ENCODE data around the gene ASPRV1. TPM values are rescaled to one million over a fixed set of nuclear protein-coding genes. Genes with fewer than 3 reads are reported as not detected.

The ASPRV1 gene
- 1.7 TPM for total RNA-seq
- 1 to 10 TPM in 3 of 4 donors, under 1 TPM in 1; 0.62 to 1.5 (median 1.1) TPM for polyA plus RNA-seq

DNA sequence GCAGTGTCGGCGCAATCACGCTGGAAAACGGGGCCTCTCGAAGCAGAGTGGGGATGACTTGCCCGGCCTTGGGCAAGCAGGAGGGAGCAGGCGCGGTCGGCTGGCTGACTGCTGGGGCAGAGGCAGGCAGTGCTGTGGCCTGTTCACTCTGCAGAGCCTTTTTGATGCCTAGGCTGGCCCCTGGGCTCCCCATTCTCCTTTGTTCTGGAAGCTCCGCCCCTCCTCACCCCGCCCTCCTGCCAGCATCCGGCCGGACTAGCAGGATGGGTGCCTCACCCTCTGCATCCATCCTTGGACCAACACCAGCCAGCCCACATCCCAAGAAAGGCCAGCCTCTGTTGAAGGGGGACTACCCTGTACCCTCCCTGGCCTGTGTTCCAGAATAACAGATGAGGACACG lies at the start of gene ASPRV1:
Gene ASPRV1 (minus strand): TSS at position 136 of the 400 bp plus-strand sequence. CDS start 195 bp downstream, outside the sequence.
- DNase-seq: no peak
- H3K4me3 Mint-ChIP-seq: no peak within 1 kb of the TSS
- no peaks in the 10 kb centered on the region for H3K36me3 Mint-ChIP-seq
- H3K27me3 Mint-ChIP-seq: peaks cover 7% of the 10 kb centered on the region
- Histone ChIP-seq H3K9me3 (ENCODE audit: control insufficient read depth in 2 of 2, low read length in 2 of 2) (no peaks in the 10 kb centered on the region), H3K27me3 (ENCODE audit: control insufficient read depth, insufficient read depth, low read length) (peaks cover 5% of the 10 kb centered on the region), H3K36me3 (ENCODE audit: control insufficient read depth, insufficient read depth, low read length) (no peaks in the 10 kb centered on the region), H3K27ac (ENCODE audit: insufficient read depth, low read length, poor library complexity, severe bottlenecking) (no peak within 1 kb of the TSS), H3K4me1 (ENCODE audit: control insufficient read depth, insufficient read depth, low read length, poor library complexity, severe bottlenecking) (peaks cover 5% of the 10 kb centered on the region), H3K4me3 (ENCODE audit: low read depth, low read length) (no peak within 1 kb of the TSS)
- peaks cover 0 to 2% (median 0%) of the 10 kb centered on the region in 7 donors for H3K9me3 Mint-ChIP-seq
- no peak for ATAC-seq (ENCODE audit: low read depth in 2 of 2)
- no peak within 1 kb of the TSS for H3K27ac Mint-ChIP-seq
- H3K4me1 Mint-ChIP-seq: peaks cover 0 to 6% (median under 1%) of the 10 kb centered on the region in 4 donors

DNA sequence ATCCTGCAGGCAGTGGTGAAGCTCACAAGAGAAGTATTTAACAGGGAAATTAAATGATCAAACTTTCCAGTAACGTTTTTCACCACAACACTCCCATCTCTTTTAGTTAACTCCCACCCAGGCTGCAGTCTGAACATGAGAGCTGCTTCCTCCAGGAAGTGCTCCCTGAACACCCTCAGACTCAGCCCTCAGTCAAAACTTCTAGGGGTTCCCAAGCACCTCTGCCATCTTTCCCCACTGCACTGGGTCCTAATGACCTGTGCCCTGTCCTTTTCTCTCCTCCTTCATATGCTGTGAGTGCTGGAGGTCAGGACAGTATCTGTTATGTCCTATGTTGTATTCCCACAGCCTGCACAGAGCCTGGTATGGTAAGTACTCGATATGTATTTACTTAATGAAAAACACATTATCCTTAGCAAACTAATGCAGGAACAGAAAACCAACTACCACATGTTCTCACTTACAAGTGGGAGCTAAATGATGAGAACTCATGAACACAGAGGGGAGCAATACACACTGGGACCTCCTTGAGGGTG lies 49.2 kb upstream of the ASPRV1 start:
- Mint-ChIP-seq H3K27me3 (no peaks in the 10 kb centered on the region), H3K36me3 (peaks cover 33% of the 10 kb centered on the region), H3K27ac (peak overlapping the region in 1 of 3 donors; percentile 52), H3K9me3 (peaks cover 0 to 2% (median 0%) of the 10 kb centered on the region in 7 donors), H3K4me3 (no peak overlapping the region), H3K4me1 (peaks cover 8 to 15% (median 10%) of the 10 kb centered on the region in 4 donors)
- DNase-seq: no peak
- no peak for ATAC-seq (ENCODE audit: low read depth in 2 of 2)
- Histone ChIP-seq H3K36me3 (ENCODE audit: control insufficient read depth, insufficient read depth, low read length) (peaks cover 4% of the 10 kb centered on the region), H3K27ac (ENCODE audit: insufficient read depth, low read length, poor library complexity, severe bottlenecking) (no peak overlapping the region), H3K4me1 (ENCODE audit: control insufficient read depth, insufficient read depth, low read length, poor library complexity, severe bottlenecking) (no peaks in the 10 kb centered on the region), H3K9me3 (ENCODE audit: control insufficient read depth in 2 of 2, low read length in 2 of 2) (no peaks in the 10 kb centered on the region), H3K4me3 (ENCODE audit: low read depth, low read length) (no peak overlapping the region), H3K27me3 (ENCODE audit: control insufficient read depth, insufficient read depth, low read length) (no peaks in the 10 kb centered on the region)

DNA sequence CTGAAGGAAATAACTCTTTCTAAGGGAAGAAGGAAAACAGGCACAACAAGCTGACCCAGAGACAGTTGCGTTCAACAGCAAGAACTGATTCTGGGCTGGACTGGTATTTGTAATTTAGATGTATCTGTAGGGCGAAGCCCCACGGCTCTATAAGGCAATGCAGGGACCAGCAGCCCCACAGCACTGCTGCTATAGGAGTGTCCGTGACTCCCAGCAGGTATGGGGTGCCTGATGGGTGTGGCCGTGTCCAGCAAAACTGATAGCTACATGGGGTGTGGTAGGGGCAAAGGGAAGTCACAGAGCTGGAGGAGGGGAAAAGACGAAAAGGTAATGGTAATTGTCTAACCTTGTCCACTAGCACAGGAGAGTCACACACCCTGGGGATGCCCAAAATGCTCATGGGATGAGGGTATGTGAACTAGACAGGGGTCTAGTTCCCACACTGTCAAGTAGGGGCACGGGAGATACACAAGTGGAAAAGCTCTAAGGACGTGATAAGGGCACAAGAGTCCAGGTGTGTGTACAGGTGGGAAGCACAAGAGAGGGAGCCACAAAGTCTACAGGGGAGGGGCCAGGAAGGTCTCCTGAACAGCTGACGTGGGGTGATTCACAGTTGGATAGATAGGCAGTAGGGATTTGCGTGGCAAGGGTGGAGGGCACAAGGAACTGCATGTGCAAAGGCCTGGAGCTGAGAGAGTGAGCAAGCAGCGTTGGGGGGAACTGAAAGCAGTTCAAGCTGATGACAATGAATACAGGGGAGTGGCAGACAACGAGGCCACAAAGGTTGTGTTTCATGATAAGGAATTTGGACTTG lies 48.5 kb upstream of the ASPRV1 start:
- peaks cover 0 to 2% (median 0%) of the 10 kb centered on the region in 7 donors for H3K9me3 Mint-ChIP-seq
- ATAC-seq (ENCODE audit: low read depth in 2 of 2) (no peak), DNase-seq (no peak)
- no peak overlapping the region for H3K4me3 Mint-ChIP-seq
- Histone ChIP-seq H3K4me1 (ENCODE audit: control insufficient read depth, insufficient read depth, low read length, poor library complexity, severe bottlenecking) (no peaks in the 10 kb centered on the region), H3K36me3 (ENCODE audit: control insufficient read depth, insufficient read depth, low read length) (peaks cover 4% of the 10 kb centered on the region), H3K9me3 (ENCODE audit: control insufficient read depth in 2 of 2, low read length in 2 of 2) (no peaks in the 10 kb centered on the region), H3K27ac (ENCODE audit: insufficient read depth, low read length, poor library complexity, severe bottlenecking) (no peak overlapping the region), H3K4me3 (ENCODE audit: low read depth, low read length) (no peak overlapping the region), H3K27me3 (ENCODE audit: control insufficient read depth, insufficient read depth, low read length) (no peaks in the 10 kb centered on the region)
- no peaks in the 10 kb centered on the region for H3K27me3 Mint-ChIP-seq
- peaks cover 32% of the 10 kb centered on the region for H3K36me3 Mint-ChIP-seq
- H3K27ac Mint-ChIP-seq: peak overlapping the region; percentile 52 to 95 (median 59)
- peaks cover 3 to 10% (median 7%) of the 10 kb centered on the region in 4 donors for H3K4me1 Mint-ChIP-seq

GRCh38 chr2:70008290-70008689 lies 46.9 kb upstream of the ASPRV1 start:
- peaks cover 31% of the 10 kb centered on the region for H3K36me3 Mint-ChIP-seq
- no peaks in the 10 kb centered on the region for H3K4me1 ChIP-seq (ENCODE audit: control insufficient read depth, insufficient read depth, low read length, poor library complexity, severe bottlenecking)
- H3K9me3 ChIP-seq (ENCODE audit: control insufficient read depth in 2 of 2, low read length in 2 of 2): no peaks in the 10 kb centered on the region
- H3K4me1 Mint-ChIP-seq: peaks cover 0 to 6% (median 5%) of the 10 kb centered on the region in 4 donors
- H3K27ac ChIP-seq (ENCODE audit: insufficient read depth, low read length, poor library complexity, severe bottlenecking): no peak overlapping the region
- no peak overlapping the region for H3K4me3 Mint-ChIP-seq
- DNase-seq: no peak
- ATAC-seq (ENCODE audit: low read depth in 2 of 2): no peak
- H3K36me3 ChIP-seq (ENCODE audit: control insufficient read depth, insufficient read depth, low read length): peaks cover 4% of the 10 kb centered on the region
- no peaks in the 10 kb centered on the region for H3K9me3 Mint-ChIP-seq
- no peaks in the 10 kb centered on the region for H3K27me3 ChIP-seq (ENCODE audit: control insufficient read depth, insufficient read depth, low read length)
- H3K27ac Mint-ChIP-seq: no peak overlapping the region
- H3K27me3 Mint-ChIP-seq: no peaks in the 10 kb centered on the region
- H3K4me3 ChIP-seq (ENCODE audit: low read depth, low read length): no peak overlapping the region

GRCh38 chr2:70007151-70007550 lies 45.7 kb upstream of the ASPRV1 start:
- ATAC-seq (ENCODE audit: low read depth in 2 of 2): no peak
- no peaks in the 10 kb centered on the region for H3K27me3 Mint-ChIP-seq
- H3K4me3 Mint-ChIP-seq: no peak overlapping the region
- Histone ChIP-seq H3K9me3 (ENCODE audit: control insufficient read depth in 2 of 2, low read length in 2 of 2) (no peaks in the 10 kb centered on the region), H3K4me1 (ENCODE audit: control insufficient read depth, insufficient read depth, low read length, poor library complexity, severe bottlenecking) (no peaks in the 10 kb centered on the region), H3K27me3 (ENCODE audit: control insufficient read depth, insufficient read depth, low read length) (no peaks in the 10 kb centered on the region), H3K27ac (ENCODE audit: insufficient read depth, low read length, poor library complexity, severe bottlenecking) (no peak overlapping the region), H3K4me3 (ENCODE audit: low read depth, low read length) (no peak overlapping the region), H3K36me3 (ENCODE audit: control insufficient read depth, insufficient read depth, low read length) (peaks cover 4% of the 10 kb centered on the region)
- no peak for DNase-seq
- H3K4me1 Mint-ChIP-seq: peaks cover 0 to 12% (median 6%) of the 10 kb centered on the region in 4 donors
- H3K36me3 Mint-ChIP-seq: peaks cover 31% of the 10 kb centered on the region
- no peak overlapping the region for H3K27ac Mint-ChIP-seq
- no peaks in the 10 kb centered on the region for H3K9me3 Mint-ChIP-seq

DNA sequence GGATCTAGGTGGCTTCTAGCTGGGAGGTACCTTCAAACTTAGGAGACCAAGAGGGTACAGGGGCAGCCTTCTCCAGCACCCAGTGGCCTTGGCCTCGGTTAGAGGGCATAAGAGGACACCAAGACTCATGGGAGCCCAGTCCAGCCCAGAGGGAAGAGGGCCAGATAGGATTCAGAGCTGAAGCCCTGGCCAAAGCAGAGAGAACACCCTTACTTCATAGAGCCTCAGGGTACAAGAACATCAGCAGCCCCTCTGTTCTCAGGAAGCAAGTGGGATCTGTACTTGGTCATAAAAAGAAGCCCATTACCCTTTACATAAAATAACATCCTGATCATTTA lies 45.0 kb upstream of the ASPRV1 start:
- Mint-ChIP-seq H3K36me3 (peaks cover 29% of the 10 kb centered on the region), H3K9me3 (no peaks in the 10 kb centered on the region), H3K4me1 (peaks cover 0 to 13% (median 4%) of the 10 kb centered on the region in 4 donors), H3K27me3 (no peaks in the 10 kb centered on the region), H3K27ac (peak overlapping the region in 1 of 3 donors; percentile 36), H3K4me3 (no peak overlapping the region)
- Histone ChIP-seq H3K27me3 (ENCODE audit: control insufficient read depth, insufficient read depth, low read length) (no peaks in the 10 kb centered on the region), H3K4me3 (ENCODE audit: low read depth, low read length) (no peak overlapping the region), H3K27ac (ENCODE audit: insufficient read depth, low read length, poor library complexity, severe bottlenecking) (no peak overlapping the region), H3K36me3 (ENCODE audit: control insufficient read depth, insufficient read depth, low read length) (peaks cover under 1% of the 10 kb centered on the region), H3K9me3 (ENCODE audit: control insufficient read depth in 2 of 2, low read length in 2 of 2) (no peaks in the 10 kb centered on the region), H3K4me1 (ENCODE audit: control insufficient read depth, insufficient read depth, low read length, poor library complexity, severe bottlenecking) (no peaks in the 10 kb centered on the region)
- DNase-seq: no peak
- no peak for ATAC-seq (ENCODE audit: low read depth in 2 of 2)

DNA sequence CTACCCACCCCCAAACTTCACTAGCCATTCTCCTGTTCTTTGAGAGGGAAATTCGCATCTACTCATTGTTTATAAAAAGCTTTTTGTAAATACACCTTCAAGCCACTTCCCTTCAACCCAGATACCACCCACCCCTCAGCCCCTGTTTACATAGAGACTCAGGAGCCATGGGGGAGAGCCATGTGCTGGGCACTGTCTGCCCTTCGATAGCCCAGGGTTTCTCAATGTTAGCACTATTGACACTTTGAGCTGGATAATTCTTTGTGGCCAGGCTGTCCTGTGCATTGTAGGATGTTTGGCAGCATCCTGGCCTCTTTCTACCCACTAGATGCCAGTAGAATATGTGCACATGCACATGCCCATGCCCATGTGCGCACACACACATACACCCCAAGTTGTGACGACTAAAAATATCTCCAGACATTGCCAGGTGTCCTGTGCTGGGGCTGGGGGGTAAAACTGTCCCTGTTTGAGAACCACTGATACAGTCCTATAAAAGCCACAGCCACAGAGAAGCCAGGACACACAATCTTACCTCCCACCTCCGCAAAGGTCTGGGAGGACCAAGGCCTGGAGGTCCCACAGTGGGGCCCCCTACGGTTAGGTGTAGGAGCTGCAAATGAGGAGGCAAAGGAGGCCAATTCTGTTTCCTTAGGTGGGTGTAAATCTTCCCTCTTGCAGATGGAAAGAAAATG lies 44.5 kb upstream of the ASPRV1 start:
- Mint-ChIP-seq H3K27ac (peak overlapping the region; percentile 19 to 86 (median 46)), H3K4me3 (no peak overlapping the region), H3K27me3 (no peaks in the 10 kb centered on the region), H3K36me3 (peaks cover 24% of the 10 kb centered on the region), H3K9me3 (no peaks in the 10 kb centered on the region), H3K4me1 (peaks cover 0 to 11% (median 3%) of the 10 kb centered on the region in 4 donors)
- H3K4me1 ChIP-seq (ENCODE audit: control insufficient read depth, insufficient read depth, low read length, poor library complexity, severe bottlenecking): no peaks in the 10 kb centered on the region
- H3K4me3 ChIP-seq (ENCODE audit: low read depth, low read length): no peak overlapping the region
- H3K9me3 ChIP-seq (ENCODE audit: control insufficient read depth in 2 of 2, low read length in 2 of 2): no peaks in the 10 kb centered on the region
- H3K27ac ChIP-seq (ENCODE audit: insufficient read depth, low read length, poor library complexity, severe bottlenecking): no peak overlapping the region
- ATAC-seq (ENCODE audit: low read depth in 2 of 2): no peak
- H3K36me3 ChIP-seq (ENCODE audit: control insufficient read depth, insufficient read depth, low read length): no peaks in the 10 kb centered on the region
- DNase-seq: no peak
- no peaks in the 10 kb centered on the region for H3K27me3 ChIP-seq (ENCODE audit: control insufficient read depth, insufficient read depth, low read length)
